TTC549 (cell line): ENCODE measurements around the gene SNRK.

Source experiments
- FAIRE-seq: peaks from 2 replicates; lab custom pipeline; 2012; peaks lifted over from hg19 to GRCh38; lab: Jason Lieb, UNC

Gene SNRK

DNA sequence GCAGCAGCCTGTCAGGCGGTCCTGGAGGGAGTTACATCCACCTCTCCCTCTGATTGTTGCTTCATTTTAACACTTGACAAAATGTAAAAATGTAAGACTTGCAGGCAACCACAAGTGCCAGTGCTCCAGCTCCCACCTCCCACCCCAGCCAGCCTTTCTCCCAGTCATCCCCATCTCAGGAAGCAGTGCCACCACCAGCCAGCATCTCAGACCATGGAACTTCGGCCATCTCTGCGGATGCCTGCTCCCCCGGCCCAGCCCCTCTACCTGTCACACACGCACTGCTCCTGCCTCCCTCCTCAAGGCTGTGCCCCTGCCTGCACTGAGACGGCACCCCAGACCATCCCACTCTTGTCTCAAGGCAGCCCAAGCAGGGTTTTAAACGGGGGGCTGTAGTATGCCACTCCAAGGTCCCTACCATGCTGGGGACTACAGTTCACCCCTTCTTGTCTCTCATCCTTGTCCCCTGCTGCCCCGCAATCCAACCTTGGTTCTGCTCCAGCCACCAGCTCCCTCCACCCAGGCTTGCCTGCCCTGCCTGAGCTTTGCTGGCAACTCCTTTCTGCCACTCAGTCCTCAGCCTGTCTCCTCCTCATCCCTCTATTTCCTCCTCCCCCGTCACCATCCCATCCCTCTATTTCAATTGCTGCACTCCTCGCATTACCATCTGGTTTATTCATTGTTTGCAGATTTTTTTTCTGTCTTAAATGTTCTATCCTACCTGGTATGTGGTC, 85.8 kb downstream of the SNRK start:
- FAIRE-seq: no peak

DNA sequence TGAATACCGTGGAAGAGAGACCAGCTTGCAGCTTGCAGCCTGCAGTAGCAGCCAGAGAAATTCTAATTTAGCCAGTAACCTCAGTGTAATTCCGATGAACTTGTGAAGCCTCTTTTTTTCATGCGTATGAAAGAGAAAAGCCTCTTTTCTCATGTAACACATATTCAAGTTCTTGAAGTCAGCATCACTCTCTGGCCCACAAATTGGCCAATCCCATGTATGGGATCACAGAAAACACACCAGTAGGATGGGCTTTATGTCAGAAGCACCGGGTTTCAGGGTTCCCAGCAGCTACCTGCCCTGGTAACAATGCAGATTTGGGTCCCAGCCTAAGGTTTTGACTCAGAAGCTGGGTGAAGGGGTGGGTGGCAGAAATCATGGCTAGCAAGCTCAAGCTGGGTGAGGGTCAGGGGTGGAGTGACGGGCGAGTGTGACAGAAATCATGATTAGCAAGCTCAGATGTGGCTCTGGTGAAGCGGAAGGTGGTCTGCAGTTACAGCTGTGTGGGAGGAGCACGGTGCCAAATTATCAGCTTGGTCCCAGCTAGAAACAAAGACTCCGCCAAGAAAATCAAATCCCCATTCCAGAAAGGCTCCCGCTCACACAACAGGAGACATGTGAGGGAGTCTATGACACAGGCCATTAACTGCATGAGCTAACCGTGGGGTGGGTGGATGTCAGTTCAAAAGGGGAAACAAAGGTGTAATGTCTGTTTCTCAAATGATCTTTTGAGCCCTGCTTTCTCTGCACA, 86.6 kb downstream of the SNRK start:
- FAIRE-seq: no peak

DNA sequence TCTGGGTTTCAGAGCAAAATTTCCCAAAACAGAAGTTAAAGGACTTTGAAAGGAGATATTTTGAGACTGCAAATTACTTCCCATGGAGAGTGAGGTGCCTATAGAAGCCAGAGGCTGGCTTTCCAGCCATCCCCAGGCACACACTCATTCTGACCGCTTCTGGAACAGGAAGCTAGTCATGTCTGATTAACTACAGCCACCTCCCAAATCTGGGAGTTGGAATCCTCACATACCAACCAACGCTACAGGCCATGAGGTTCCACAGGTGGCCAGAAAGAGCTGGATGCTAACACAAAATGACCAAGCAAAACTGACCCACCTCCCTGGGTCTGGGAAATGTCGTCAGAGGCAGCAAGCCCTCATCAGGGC, 87.2 kb downstream of the SNRK start:
- no peak for FAIRE-seq

DNA sequence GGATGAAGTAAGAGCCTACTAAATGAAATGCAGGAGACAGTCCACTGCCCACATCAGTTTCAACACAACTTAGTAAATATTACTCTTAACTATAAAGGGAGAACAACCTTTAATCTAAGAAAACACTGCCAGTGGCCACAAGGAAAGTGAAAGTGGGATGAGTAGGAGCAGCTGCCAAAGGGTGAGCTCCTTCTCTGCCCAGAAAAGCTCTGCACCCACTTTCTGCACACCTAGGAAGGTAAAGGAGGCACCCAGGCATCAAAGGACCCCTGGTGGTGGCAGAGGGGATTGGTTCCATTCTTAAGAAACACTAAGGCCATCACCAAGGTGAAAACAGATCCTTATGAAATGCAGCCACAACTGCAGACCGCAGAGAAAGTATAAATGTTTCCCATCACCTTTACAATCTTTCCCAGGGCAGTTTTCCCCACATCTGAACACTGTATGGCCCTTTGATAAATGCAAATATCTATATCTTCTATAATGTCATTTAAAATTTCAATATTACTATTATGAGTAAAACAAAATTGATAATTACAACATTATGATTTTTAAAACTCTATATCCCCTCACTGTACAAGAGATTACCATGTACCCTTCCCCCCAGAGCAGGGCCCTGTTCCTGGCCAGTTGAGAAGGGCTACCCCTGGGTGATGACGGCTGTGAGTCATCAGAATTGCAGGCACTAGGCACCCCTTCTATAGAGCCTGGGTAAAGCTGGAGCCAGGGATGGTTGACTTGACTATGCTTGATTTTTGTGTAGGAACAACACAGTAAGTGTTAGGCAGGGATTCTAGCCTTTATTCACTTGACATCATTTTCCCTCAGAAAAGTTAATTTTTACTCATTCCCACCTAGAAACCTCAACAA, 92.0 kb downstream of the SNRK start:
- FAIRE-seq: no peak

DNA sequence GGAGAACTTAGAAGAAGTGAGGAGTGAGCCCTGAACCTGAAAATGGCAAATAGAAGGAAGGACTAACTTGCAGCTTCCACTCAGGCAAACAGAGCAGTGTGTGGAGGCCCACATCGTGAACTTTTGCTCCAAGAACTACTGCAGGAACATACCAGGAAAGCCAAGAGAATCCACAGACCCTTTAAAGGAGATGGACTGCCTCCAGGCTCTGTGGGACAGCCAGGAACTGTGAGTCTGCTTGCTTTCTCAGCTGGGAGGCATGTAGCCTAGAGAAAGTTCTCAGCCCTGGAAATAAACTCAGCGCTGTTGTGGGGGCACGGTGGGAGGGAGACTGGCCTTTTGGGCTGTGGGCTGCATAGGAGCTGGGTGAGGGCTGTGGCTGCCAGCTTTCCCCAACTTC, 93.0 kb downstream of the SNRK start:
- no peak for FAIRE-seq

DNA sequence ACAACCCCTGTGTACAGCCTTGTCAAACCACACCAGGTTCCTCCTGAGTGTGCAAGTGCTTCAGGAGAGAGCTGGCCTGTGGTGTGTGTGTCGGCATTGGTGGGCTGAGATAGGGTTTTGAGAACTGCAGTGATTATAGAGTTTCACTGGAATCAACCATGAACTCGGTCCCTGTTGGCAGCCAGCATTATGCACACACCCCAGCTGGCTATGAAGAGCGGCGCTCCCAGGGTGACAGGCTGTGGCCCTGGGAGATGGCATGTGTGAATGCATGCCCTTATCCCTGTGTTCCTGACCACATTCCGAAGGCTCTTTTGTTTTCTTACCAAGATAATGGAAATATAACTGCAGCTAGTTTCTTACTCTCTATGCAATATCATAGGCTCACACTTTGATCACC, 101.8 kb downstream of the SNRK start:
- FAIRE-seq: no peak

DNA sequence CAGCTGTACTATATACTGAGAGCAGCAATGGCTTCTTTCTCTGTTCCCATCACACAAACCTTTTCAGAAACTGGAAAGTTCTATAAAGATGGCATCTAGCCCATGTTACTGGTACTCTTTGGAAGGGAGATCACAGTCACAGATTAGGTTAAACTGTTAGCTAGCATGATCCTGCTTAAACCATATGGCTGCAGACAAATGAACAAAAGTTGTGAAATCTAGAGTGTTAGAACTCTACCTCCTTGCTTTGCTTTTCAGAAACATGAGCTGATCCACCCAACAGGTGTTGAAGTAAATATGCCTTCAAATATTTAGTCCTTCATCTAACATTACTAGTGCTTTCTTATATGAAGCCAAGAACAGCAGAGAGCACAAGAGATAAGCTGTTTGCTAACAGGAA, 102.6 kb downstream of the SNRK start:
- FAIRE-seq: no peak

DNA sequence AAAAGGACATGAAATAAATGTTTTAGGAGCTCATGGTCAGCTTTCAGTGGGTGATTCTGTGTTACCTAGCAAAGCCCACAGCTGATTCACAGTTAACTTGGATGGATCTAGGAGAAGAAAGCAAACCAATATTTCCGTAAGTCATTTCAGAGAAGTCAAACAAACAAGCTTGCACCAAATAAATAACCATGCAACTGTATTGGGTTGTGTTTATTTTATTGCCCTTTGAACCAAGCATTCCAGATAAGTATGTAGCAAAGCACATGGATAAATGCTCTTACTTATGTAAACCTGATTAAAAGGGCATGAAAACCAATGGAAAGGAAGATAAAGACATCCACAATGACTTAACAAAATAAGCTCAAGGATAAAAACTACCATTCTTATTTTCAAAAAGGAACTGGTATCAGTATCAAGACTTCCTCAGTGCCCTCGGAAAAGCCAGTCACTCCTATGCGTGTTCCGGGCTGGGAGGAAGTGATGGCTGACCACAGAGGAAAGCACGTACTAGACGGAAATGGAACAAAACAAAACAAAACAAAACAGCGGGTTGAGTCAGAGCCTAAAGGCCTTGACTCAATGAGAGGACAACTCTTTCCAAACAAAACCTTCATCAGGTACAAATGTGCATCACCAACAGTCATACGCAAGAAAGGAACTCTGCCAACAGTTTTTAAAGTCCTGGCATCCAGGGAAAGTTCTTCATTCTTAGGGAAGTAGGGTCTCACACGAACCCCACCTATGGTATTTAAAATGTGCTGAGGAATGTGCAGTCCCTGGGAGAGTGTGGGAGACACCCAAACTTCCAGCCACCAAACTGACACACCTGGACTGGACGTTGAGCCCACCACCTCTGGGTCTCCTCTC, 103.3 kb downstream of the SNRK start:
- FAIRE-seq: no peak

DNA sequence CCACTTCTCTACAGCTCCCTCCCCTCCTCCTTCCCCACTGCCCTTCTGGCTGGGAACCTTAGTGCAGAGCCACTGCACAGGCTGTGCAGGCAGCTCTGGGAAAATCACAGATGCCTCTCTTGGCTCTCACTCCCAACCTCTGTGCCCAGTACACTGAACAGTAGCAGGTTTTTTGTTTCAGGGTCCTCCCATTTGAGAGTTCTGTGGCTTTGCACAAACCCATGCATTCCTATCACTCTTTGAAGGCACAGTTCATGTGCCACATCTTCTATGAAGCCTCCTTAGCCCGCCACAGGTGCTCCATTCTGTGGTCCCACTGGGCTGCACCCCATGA, 103.9 kb downstream of the SNRK start:
- FAIRE-seq: no peak

DNA sequence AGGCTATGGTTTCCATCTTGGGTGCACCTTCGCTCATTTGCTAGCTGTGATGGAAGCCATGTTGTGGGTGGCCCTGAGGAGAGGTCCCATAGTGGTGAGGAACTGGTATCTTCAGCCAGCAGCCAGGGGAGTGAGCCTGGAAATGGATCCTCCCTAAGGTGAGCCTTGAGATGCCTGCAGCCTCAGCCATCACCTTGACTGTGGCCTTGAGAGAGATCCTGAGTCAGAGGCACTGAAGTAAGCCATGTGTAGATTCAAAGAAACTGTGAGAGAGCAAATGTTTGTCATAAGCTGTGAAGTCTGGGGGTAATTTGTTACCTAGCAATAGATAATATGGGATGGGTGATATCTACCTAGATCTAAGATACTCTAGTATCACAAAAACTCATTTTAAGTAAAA, 105.3 kb downstream of the SNRK start:
- no peak for FAIRE-seq

DNA sequence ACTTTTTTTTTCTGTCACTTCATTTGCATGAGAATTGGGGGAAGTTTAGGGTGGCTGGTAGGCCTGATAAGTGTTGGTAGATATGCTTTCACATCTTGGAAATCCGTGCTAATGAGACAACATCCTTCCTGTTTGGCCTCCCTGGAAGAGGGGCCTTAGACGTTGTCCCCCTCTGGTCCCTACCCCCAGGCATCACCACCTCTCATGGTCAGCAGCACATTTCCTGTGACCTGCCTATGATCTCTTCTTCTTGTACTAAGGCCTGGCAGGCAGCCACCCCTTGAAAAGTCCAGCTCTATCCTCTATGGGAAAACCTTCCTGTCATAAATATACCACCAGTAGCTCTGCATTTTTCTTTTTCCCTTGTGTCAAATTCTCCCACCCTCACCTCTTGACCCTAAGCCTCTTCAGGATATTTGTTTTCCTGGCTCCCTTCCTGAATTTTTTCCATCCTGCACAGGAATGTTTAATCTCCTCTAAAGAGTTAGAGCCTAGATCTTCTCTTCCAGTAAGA, 107.8 kb downstream of the SNRK start:
- no peak for FAIRE-seq

DNA sequence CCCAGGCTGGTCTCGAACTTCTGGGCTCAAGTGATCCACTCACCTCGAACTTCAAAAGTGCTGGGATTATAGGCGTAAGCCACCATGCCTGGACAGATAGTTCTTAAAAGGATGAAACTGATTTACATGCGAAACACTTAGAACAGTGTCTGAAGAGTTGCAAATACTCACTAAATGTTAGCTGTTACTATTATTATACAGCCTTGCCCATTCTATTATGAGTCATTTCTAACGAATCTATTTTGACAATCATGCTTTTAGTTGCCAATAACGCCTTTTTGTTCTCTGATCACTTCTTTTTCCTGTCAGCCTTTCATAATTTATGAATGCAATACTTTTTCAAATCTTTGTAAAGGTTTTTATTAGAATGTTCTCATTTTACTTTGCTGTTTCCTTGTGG, 112.7 kb downstream of the SNRK start:
- FAIRE-seq: no peak

DNA sequence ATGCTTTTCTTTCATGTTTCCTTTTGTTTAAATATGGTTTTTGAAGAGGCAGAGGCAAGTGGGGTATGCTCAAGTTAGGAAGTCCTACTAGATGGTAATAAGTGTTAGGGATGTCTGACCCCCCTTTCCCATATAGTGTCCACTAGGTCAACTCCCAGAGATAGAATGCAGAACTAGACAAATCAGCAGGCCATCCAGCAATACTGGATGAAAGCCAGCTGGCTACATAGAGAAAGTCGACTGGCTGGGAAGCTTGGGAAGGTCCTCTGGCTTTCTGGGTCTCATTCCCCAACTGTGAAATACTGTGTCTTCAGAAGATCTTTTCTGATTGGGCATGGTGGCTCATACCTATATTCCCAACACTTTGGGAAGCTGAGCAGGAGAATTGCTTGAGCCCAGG, 113.8 kb downstream of the SNRK start:
- no peak for FAIRE-seq
